Measurements from ENCODE around the gene GMPR2. TPM values are rescaled to one million over a fixed set of nuclear protein-coding genes. Genes with fewer than 3 reads are reported as not detected.
"Not testable (repeated sequence)": the region's sequence is repeated elsewhere in the genome, so short reads cannot be mapped to it uniquely, and the experiment has no call there.

GMPR2 gene
- total RNA-seq, 6 experiments from 2014 or later = 26.2 to 40.2 (median 34.2) TPM

GRCh38 chr14:24216345-24216699 lies 16.4 kb upstream of the GMPR2 start:
- H3K27ac ChIP-seq = no peak overlapping the region
- peaks cover 0 to 5% (median 1%) of the 10 kb centered on the region in 4 donors for H3K4me1 ChIP-seq
- peaks cover 0 to 8% (median 0%) of the 10 kb centered on the region in 4 donors for H3K36me3 ChIP-seq
- 79% methylated on average over 2 of the region's 2 CpGs for WGBS (ENCODE audit: insufficient coverage, low coverage, low lambda C conversion rate, missing lambda C conversion rate)
- TF ChIP-seq CTCF (IDR thresholded peaks at IDR 0.05) = no peak
- TF ChIP-seq POLR2A (IDR thresholded peaks at IDR 0.05) = no peak
- no peaks in the 10 kb centered on the region for H3K27me3 ChIP-seq
- no peak overlapping the region for H3K4me3 ChIP-seq
- no peak for DNase-seq
- H3K9me3 ChIP-seq = no peaks in the 10 kb centered on the region
- no peak for ATAC-seq
- intact Hi-C loops (cut with DNase I) = no loop called here

GRCh38 chr14:24216876-24217275 lies 15.9 kb upstream of the GMPR2 start:
- DNase-seq; H3K4me3 ChIP-seq; H3K9me3 ChIP-seq; H3K27ac ChIP-seq; intact Hi-C loops (cut with DNase I); H3K27me3 ChIP-seq; ATAC-seq; H3K36me3 ChIP-seq; H3K4me1 ChIP-seq: not testable (repeated sequence)
- WGBS (ENCODE audit: insufficient coverage, low coverage, low lambda C conversion rate, missing lambda C conversion rate) = 100% methylated on average over 1 of the region's 1 CpG

DNA sequence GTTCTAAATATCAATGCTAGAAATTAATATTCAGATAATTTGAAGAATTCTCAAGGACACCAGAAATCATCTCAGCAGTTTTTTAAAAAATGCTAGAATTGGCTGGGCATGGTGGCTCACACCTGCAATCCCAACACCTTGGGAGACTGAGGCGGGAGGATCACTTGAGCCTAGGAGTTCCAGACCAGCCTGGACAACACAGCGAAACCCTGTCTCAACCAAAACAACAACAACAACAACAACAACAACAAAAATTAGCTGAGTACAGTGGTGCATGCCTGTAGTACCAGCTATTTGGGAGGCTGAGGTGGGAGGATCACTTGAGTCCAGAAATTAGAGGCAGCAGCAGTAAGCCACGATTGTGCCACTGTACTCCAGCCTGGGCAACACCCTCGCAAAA lies 13.6 kb upstream of the GMPR2 start:
- Histone ChIP-seq H3K4me1 (peaks cover 0 to 5% (median 1%) of the 10 kb centered on the region in 4 donors), H3K4me3 (no peak overlapping the region), H3K9me3 (no peaks in the 10 kb centered on the region), H3K36me3 (peaks cover 0 to 6% (median 0%) of the 10 kb centered on the region in 4 donors), H3K27ac (no peak overlapping the region), H3K27me3 (no peaks in the 10 kb centered on the region)
- no peak for ATAC-seq
- 88% methylated on average over 3 of the region's 4 CpGs for WGBS (ENCODE audit: insufficient coverage, low coverage, low lambda C conversion rate, missing lambda C conversion rate)
- DNase-seq = no peak
- intact Hi-C loops (cut with DNase I) = no loop called here
- TF ChIP-seq POLR2A (IDR thresholded peaks at IDR 0.05) = no peak
- TF ChIP-seq CTCF (IDR thresholded peaks at IDR 0.05) = no peak

DNA sequence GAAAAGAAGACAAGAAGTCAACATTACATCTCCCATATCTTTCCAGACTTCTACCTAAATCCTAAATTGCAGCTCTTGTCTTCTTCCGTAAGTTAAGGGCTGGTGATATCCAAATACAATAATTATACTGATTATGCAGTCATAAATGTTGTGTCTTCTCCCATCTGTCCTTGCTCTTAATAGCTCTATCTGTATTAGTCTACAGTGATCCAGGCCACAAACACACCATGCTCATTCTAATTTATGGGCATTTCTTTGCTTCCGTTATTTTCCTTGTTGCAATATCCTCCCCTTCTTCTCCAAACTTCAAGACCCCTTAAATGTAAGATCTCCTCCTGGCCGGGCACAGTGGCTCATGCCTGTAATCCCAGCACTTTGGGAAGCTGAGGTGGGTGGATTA lies 13.2 kb upstream of the GMPR2 start:
- no peak overlapping the region for H3K4me3 ChIP-seq
- no peak overlapping the region for H3K27ac ChIP-seq
- H3K9me3 ChIP-seq = no peaks in the 10 kb centered on the region
- 49% methylated on average over 3 of the region's 3 CpGs for WGBS (ENCODE audit: insufficient coverage, low coverage, low lambda C conversion rate, missing lambda C conversion rate)
- DNase-seq = no peak
- peaks cover 0 to 5% (median 1%) of the 10 kb centered on the region in 4 donors for H3K4me1 ChIP-seq
- intact Hi-C loops (cut with DNase I) = no loop called here
- ATAC-seq = no peak
- peaks cover 0 to 6% (median 0%) of the 10 kb centered on the region in 4 donors for H3K36me3 ChIP-seq
- no peaks in the 10 kb centered on the region for H3K27me3 ChIP-seq
- TF ChIP-seq POLR2A (IDR thresholded peaks at IDR 0.05) (no peak), CTCF (IDR thresholded peaks at IDR 0.05) (no peak)

GRCh38 chr14:24222987-24223386 lies 9.7 kb upstream of the GMPR2 start:
- 94% methylated on average over 3 of the region's 4 CpGs for WGBS (ENCODE audit: insufficient coverage, low coverage, low lambda C conversion rate, missing lambda C conversion rate)
- ATAC-seq; DNase-seq; intact Hi-C loops (cut with DNase I); H3K9me3 ChIP-seq; H3K36me3 ChIP-seq; H3K4me3 ChIP-seq; H3K27ac ChIP-seq; H3K4me1 ChIP-seq; H3K27me3 ChIP-seq: not testable (repeated sequence)

- Histone ChIP-seq H3K27me3 (no peaks in the 10 kb centered on the region), H3K27ac (no peak overlapping the region), H3K4me3 (no peak overlapping the region), H3K9me3 (no peaks in the 10 kb centered on the region), H3K4me1 (peaks cover 0 to 12% (median 0%) of the 10 kb centered on the region in 4 donors), H3K36me3 (peaks cover 0 to 5% (median under 1%) of the 10 kb centered on the region in 4 donors)
- 90% methylated on average over 7 of the region's 7 CpGs for WGBS (ENCODE audit: insufficient coverage, low coverage, low lambda C conversion rate, missing lambda C conversion rate)
- ATAC-seq (no peak), DNase-seq (no peak)
- TF ChIP-seq CTCF (IDR thresholded peaks at IDR 0.05) = no peak
- intact Hi-C loops (cut with DNase I) = no loop called here
Measured at GRCh38 chr14:24224618-24225071, 8.1 kb upstream of the GMPR2 start.
